A673 (cell line): ENCODE results near the gene MED12L.

Source experiments
- CTCF ChIP-seq: fragments of 300-800, 200-600 bp; sonication (generic); conservative IDR thresholded peaks from 2 replicates; pipeline ENCODE4 v1.5.1; 2017; ENCODE audit warnings: low read depth, mild to moderate bottlenecking, antibody characterized with exemption, low read length, moderate library complexity, mixed read lengths
- EZH2 ChIP-seq: fragments of 200-600 bp; sonication (generic); IDR thresholded peaks from 2 replicates; pipeline ENCODE4 v1.6.1; 2017; ENCODE audit warnings: borderline replicate concordance, low read depth, mild to moderate bottlenecking, mixed read lengths, antibody characterized with exemption, low read length; ENCODE audit not compliant: poor library complexity, severe bottlenecking

GRCh38 chr3:151366993-151367392 lies 281.5 kb downstream of the MED12L start:
- TF ChIP-seq CTCF: no peak
- no peak for TF ChIP-seq EZH2
